AG04450 (cell line): ENCODE results near the gene ZKSCAN1. TPM values are rescaled to one million over a fixed set of nuclear protein-coding genes. Genes with fewer than 3 reads are reported as not detected.

Experiments
- CTCF ChIA-PET: fragments of 300-600, 350-600 bp; formaldehyde crosslinking; extraction: SDS; loops from one replicate; lab custom pipeline; 2022; ENCODE audit warnings: antibody characterized with exemption, inconsistent platforms; lab: Charles Lee
- POLR2A ChIA-PET: fragments of 350-600 bp; formaldehyde crosslinking; extraction: SDS; loops from one replicate; lab custom pipeline; 2021; ENCODE audit warnings: antibody characterized with exemption, inconsistent platforms; lab: Yijun Ruan, JAX
- DNase-seq: peaks from one replicate; pipeline ENCODE4 v3.0.0-alpha.2; 2011; ENCODE audit warnings: low read depth, low spot score
- H3K27ac ChIP-seq: one replicate; pipeline ENCODE4 v1.5.1; 2012; ENCODE audit warnings: low read depth, low read length, control low read depth
- H3K27me3 ChIP-seq: one replicate; pipeline ENCODE4 v1.6.0; 2012; ENCODE audit warnings: low read length; ENCODE audit not compliant: control insufficient read depth, insufficient read depth
- H3K4me3 ChIP-seq: 2 replicates; pipeline ENCODE4 v1.5.1; 2011; ENCODE audit warnings: mild to moderate bottlenecking, low read depth, low read length, control low read depth
- H3K9me3 ChIP-seq: 2 replicates; pipeline ENCODE4 v1.5.1; 2012; ENCODE audit warnings: low read length; ENCODE audit not compliant: control insufficient read depth, insufficient read depth
- CTCF ChIP-seq: IDR thresholded peaks from 2 replicates; pipeline ENCODE4 v1.5.1; 2011; ENCODE audit warnings: low read depth, low read length, control low read depth, inconsistent platforms
- polyA plus RNA-seq: library from polyadenylated mRNA; depleted of rRNA; stranded (reverse); fragments of >200 nt; gene quantifications from 2 replicates; pipeline ENCODE4 v1.2.3, GENCODE V29; 2011

ZKSCAN1 gene
- polyA plus RNA-seq, 1 experiment, result 42.7 TPM

- no peaks in the 10 kb centered on the region for H3K27me3 ChIP-seq
- ChIA-PET CTCF (interaction anchor here (1.1 to 2.3 kb wide), 3 partner anchors 9 to 167 kb away, joined by 3 to 5 read pairs (median 4); no protein-coding TSS in a partner anchor), POLR2A (interaction anchor here (0.7 to 1.1 kb wide), 2 partner anchors 20 to 31 kb away, joined by 3 to 4 read pairs; partner anchors contain the start of genes MCM7 and ZSCAN21)
- H3K27ac ChIP-seq, result peak overlapping the region; percentile 84
- DNase-seq, result no peak
- H3K4me3 ChIP-seq, result peak overlapping the region; percentile 95
- H3K9me3 ChIP-seq, result peaks cover 14% of the 10 kb centered on the region
- no peak for TF ChIP-seq CTCF
Observed at GRCh38 chr7:100080907-100081534, 65.6 kb downstream of the ZKSCAN1 start.

GRCh38 chr7:100081535-100082102 lies 66.2 kb downstream of the ZKSCAN1 start, which contains the start of gene ZNF3:
Gene ZNF3 (minus strand): TSS chr7:100081723. CDS start chr7:100077357, 4,366 bp downstream.
- peak within 1 kb of the TSS; percentile 84 for H3K27ac ChIP-seq
- CTCF ChIA-PET, result interaction anchor here (0.7 to 2.3 kb wide), 8 partner anchors 11 to 167 kb away, joined by 3 to 13 read pairs (median 5); no protein-coding TSS in a partner anchor
- POLR2A ChIA-PET, result interaction anchor here (0.9 to 1.1 kb wide), 2 partner anchors 20 to 32 kb away, joined by 3 to 4 read pairs; partner anchors contain the start of genes AP4M1, MCM7 and ZSCAN21
- H3K4me3 ChIP-seq, result peak within 1 kb of the TSS; percentile 95
- H3K9me3 ChIP-seq, result peaks cover 8% of the 10 kb centered on the region
- peak; percentile 99 for DNase-seq
- H3K27me3 ChIP-seq, result no peaks in the 10 kb centered on the region
- TF ChIP-seq CTCF, result peak; percentile 81

GRCh38 chr7:100082978-100083377 lies 67.6 kb downstream of the ZKSCAN1 start:
- no peaks in the 10 kb centered on the region for H3K27me3 ChIP-seq
- no peaks in the 10 kb centered on the region for H3K9me3 ChIP-seq
- no peak for DNase-seq
- H3K27ac ChIP-seq, result peak overlapping the region; percentile 22
- POLR2A ChIA-PET, result interaction anchor here (0.9 to 1.0 kb wide), 2 partner anchors 17 to 19 kb away, joined by 3 to 6 read pairs; no protein-coding TSS in a partner anchor
- H3K4me3 ChIP-seq, result no peak overlapping the region
- TF ChIP-seq CTCF, result no peak
- CTCF ChIA-PET, result interaction anchor here (0.8 to 2.3 kb wide), 13 partner anchors 12 to 169 kb away, joined by 3 to 13 read pairs (median 5); partner anchors contain the start of genes AP4M1 and MCM7

GRCh38 chr7:100085515-100085914 lies 70.1 kb downstream of the ZKSCAN1 start:
- H3K27me3 ChIP-seq, result no peaks in the 10 kb centered on the region
- POLR2A ChIA-PET, result no interaction called here
- TF ChIP-seq CTCF, result no peak
- no peaks in the 10 kb centered on the region; the same call in 1 of the 2 replicates for H3K9me3 ChIP-seq
- CTCF ChIA-PET, result no interaction called here
- no peak for DNase-seq
- H3K27ac ChIP-seq, result peak overlapping the region; percentile 31
- H3K4me3 ChIP-seq, result no peak overlapping the region
